GM12878 (cell line): ENCODE measurements around the gene PRR9. TPM values are rescaled to one million over a fixed set of nuclear protein-coding genes. Genes with fewer than 3 reads are reported as not detected.

Source experiments
- ATAC-seq: fragments of 200-7000 bp; cut with Tn5 transposase; 3 replicates; pipeline ENCODE4 v1.9.1; 2020; ENCODE audit warnings: mild to moderate bottlenecking, moderate library complexity
- BruUV-seq: library from RNA; stranded (reverse); fragments of 400-500 nt; replicated peaks from 2 replicates; lab custom pipeline; 2021; lab: Mats Ljungman, UMichigan
- CTCF ChIA-PET: fragments of 300-600 bp; sonication (Branson Sonifier 250); formaldehyde crosslinking; extraction: SDS; loops from one replicate; lab custom pipeline; 2021; ENCODE audit warnings: inconsistent platforms; lab: Yijun Ruan, JAX
- POLR2A ChIA-PET: fragments of 350-600 bp; formaldehyde crosslinking; extraction: SDS; loops from one replicate; lab custom pipeline; 2021; ENCODE audit warnings: inconsistent platforms; lab: Charles Lee
- RAD21 ChIA-PET: fragments of 300-600 bp; sonication (Branson Sonifier 250); formaldehyde crosslinking; loops from one replicate; lab custom pipeline; 2023; ENCODE audit warnings: antibody characterized with exemption; ENCODE audit not compliant: unreplicated experiment; lab: Charles Lee
- SMC1A ChIA-PET: fragments of 300-600 bp; sonication (Branson Sonifier 250); formaldehyde crosslinking; loops from one replicate; lab custom pipeline; 2023; ENCODE audit not compliant: unreplicated experiment, uncharacterized antibody; lab: Charles Lee
- DNase-seq: peaks from one replicate; pipeline ENCODE4 v3.0.0-alpha.2; 2011; ENCODE audit warnings: low read depth, low spot score
- FAIRE-seq: peaks from 3 replicates; lab custom pipeline; 2011; peaks lifted over from hg19 to GRCh38; lab: Jason Lieb, UNC
- H2AFZ ChIP-seq: 2 replicates; pipeline ENCODE4 v1.6.0; 2011; ENCODE audit warnings: low read depth, low read length, control low read depth; ENCODE audit not compliant: control insufficient read depth
- H3K27ac ChIP-seq: 2 replicates; pipeline ENCODE4 v1.5.1; 2011; ENCODE audit warnings: control low read depth; ENCODE audit not compliant: control insufficient read depth, insufficient read depth
- H3K27me3 ChIP-seq, 2 experiments: replicated peaks in 1 of 2; 2 replicates each; pipeline versions ENCODE4 v1.6.0 to v1.6.1; 2011; ENCODE audit warnings: low read length in 1 of 2; ENCODE audit not compliant: control insufficient read depth in 2 of 2, insufficient read depth in 2 of 2
- H3K36me3 ChIP-seq, 2 experiments: 2 replicates each; pipeline ENCODE4 v1.5.1; 2011; ENCODE audit warnings: low read length in 1 of 2; ENCODE audit not compliant: control insufficient read depth in 2 of 2, insufficient read depth in 2 of 2
- H3K4me1 ChIP-seq: 2 replicates; pipeline ENCODE4 v1.6.1; 2011; ENCODE audit warnings: mild to moderate bottlenecking, low read length, moderate library complexity, mixed read lengths; ENCODE audit not compliant: control insufficient read depth, insufficient read depth
- H3K4me2 ChIP-seq: 2 replicates; pipeline ENCODE4 v1.6.0; 2011; ENCODE audit warnings: control low read depth; ENCODE audit not compliant: control insufficient read depth, insufficient read depth
- H3K4me3 ChIP-seq: fragments of 200-600 bp; sonication (generic); 2 replicates; pipeline ENCODE4 v1.5.1; 2016
- H3K79me2 ChIP-seq: 2 replicates; pipeline ENCODE4 v1.6.0; 2011; ENCODE audit warnings: low read length; ENCODE audit not compliant: control insufficient read depth, insufficient read depth
- H3K9ac ChIP-seq: 2 replicates; pipeline ENCODE4 v1.8.0; 2011; ENCODE audit warnings: low read length, control low read depth, mixed read lengths; ENCODE audit not compliant: control insufficient read depth, insufficient read depth
- H3K9me3 ChIP-seq: replicated peaks from 3 replicates; pipeline ENCODE4 v1.5.1; 2011; ENCODE audit warnings: mild to moderate bottlenecking, low read length; ENCODE audit not compliant: control insufficient read depth, insufficient read depth
- H4K20me1 ChIP-seq: 2 replicates; pipeline ENCODE4 v1.6.0; 2011; ENCODE audit not compliant: control insufficient read depth, insufficient read depth
- GATAD2B ChIP-seq: fragments of 450-650 bp; conservative IDR thresholded peaks from 2 replicates; pipeline ENCODE4 v1.6.1; 2017; ENCODE audit warnings: low read depth, mild to moderate bottlenecking, moderate library complexity
- NR2C2 ChIP-seq: IDR thresholded peaks from 2 replicates; pipeline ENCODE4 v1.6.1; 2011; ENCODE audit warnings: borderline replicate concordance, low read depth; ENCODE audit not compliant: control insufficient read depth, insufficient read length
- RFX5 ChIP-seq: IDR thresholded peaks from 2 replicates; pipeline ENCODE4 v1.6.1; 2011; ENCODE audit warnings: low read depth, low read length, improper control_type of control experiment
- WGBS: methylation state at CpG from one replicate; pipeline ENCODE4 v1.1.6; 2016; ENCODE audit warnings: low lambda C conversion rate; ENCODE audit not compliant: insufficient replicate concordance, insufficient coverage; ENCODE audit errors: missing lambda C conversion rate; 5-methylcytosine and 5-hydroxymethylcytosine counted together
- in situ Hi-C: fragments of 300-500 bp; cut with MboI; formaldehyde crosslinking; loops from 9 replicates; pipeline ENCODE4 v1.14.3; 2018; ENCODE audit warnings: mixed read lengths
- intact Hi-C: fragments of 100-400 bp; cut with micrococcal nuclease; formaldehyde crosslinking; loops from one replicate; pipeline ENCODE4 v1.14.2; 2022; ENCODE audit not compliant: unreplicated experiment
- polyA plus RNA-seq, 11 experiments: library from polyadenylated mRNA; depleted of rRNA in 4 of 11; unstranded in 6 of 11; stranded (reverse) in 5 of 11; fragments of >200 nt; fragmentation: Nextera tagmentation in 4 of 11; fragmentation: Illumina TruSeq in 1 of 11; extraction: Ambion mirVana in 4 of 11; extraction: Trizol in 1 of 11; gene quantifications; 1 replicate in 1 of 11; 2 replicates in 10 of 11; pipeline versions ENCODE4 v1.2.1 to v1.2.3, GENCODE V29; 2011 to 2016; ENCODE audit warnings: inconsistent platforms in 2 of 11, missing spikeins in 2 of 11, low read depth in 1 of 11
- total RNA-seq, 4 experiments: library from RNA; depleted of rRNA in 3 of 4; stranded (reverse); fragments of >200 nt in 3 of 4; fragmentation: Illumina TruSeq in 1 of 4; extraction: Trizol in 1 of 4; gene quantifications; 2 replicates each; pipeline versions ENCODE4 v1.2.1 to v1.2.3, GENCODE V29; 2013 to 2021
- TF ChIP-seq, protein P1 (sequence below): IDR thresholded peaks from 2 replicates; pipeline ENCODE4 v1.6.1; 2012; ENCODE audit warnings: improper control_type of control experiment, low read depth, low read length; ENCODE audit not compliant: insufficient replicate concordance
- TF ChIP-seq, protein P2 (sequence below): fragments of 450-650 bp; IDR thresholded peaks from 2 replicates; pipeline ENCODE4 v1.6.1; 2018; ENCODE audit warnings: borderline replicate concordance, mild to moderate bottlenecking; ENCODE audit not compliant: partially characterized antibody
- TF ChIP-seq, protein P3 (sequence below): fragments of 450-650 bp; IDR thresholded peaks from 2 replicates; pipeline ENCODE4 v1.6.1; 2018; ENCODE audit warnings: mild to moderate bottlenecking, low read depth, moderate library complexity; ENCODE audit not compliant: partially characterized antibody

Gene PRR9
- total and polyA plus RNA-seq, 10 of the 15 experiments (the other 5 are each of a cell fraction or from before 2014, with no cell fraction given), result not detected

DNA sequence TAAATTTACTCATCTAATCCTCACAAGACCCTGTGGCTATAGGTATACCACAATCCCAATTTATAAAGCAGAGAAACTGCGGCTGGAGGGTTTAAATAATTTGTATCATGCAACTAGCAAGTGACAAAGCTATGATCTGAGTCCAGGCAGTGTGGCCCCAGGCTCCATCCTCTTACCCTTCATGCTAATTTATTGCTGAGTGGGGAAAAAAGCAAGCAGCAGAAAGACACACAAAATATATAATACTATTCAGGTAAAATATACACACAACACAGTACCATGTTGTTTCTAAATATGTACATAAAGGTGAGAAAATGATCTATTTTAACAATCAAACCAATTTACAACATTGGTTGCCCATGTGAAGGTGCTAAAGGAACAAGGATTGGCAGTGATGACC is 24.8 kb downstream of the PRR9 start:
- no peak for TF ChIP-seq NR2C2
- no peak for TF ChIP-seq RFX5
- TF ChIP-seq, protein P1, sequence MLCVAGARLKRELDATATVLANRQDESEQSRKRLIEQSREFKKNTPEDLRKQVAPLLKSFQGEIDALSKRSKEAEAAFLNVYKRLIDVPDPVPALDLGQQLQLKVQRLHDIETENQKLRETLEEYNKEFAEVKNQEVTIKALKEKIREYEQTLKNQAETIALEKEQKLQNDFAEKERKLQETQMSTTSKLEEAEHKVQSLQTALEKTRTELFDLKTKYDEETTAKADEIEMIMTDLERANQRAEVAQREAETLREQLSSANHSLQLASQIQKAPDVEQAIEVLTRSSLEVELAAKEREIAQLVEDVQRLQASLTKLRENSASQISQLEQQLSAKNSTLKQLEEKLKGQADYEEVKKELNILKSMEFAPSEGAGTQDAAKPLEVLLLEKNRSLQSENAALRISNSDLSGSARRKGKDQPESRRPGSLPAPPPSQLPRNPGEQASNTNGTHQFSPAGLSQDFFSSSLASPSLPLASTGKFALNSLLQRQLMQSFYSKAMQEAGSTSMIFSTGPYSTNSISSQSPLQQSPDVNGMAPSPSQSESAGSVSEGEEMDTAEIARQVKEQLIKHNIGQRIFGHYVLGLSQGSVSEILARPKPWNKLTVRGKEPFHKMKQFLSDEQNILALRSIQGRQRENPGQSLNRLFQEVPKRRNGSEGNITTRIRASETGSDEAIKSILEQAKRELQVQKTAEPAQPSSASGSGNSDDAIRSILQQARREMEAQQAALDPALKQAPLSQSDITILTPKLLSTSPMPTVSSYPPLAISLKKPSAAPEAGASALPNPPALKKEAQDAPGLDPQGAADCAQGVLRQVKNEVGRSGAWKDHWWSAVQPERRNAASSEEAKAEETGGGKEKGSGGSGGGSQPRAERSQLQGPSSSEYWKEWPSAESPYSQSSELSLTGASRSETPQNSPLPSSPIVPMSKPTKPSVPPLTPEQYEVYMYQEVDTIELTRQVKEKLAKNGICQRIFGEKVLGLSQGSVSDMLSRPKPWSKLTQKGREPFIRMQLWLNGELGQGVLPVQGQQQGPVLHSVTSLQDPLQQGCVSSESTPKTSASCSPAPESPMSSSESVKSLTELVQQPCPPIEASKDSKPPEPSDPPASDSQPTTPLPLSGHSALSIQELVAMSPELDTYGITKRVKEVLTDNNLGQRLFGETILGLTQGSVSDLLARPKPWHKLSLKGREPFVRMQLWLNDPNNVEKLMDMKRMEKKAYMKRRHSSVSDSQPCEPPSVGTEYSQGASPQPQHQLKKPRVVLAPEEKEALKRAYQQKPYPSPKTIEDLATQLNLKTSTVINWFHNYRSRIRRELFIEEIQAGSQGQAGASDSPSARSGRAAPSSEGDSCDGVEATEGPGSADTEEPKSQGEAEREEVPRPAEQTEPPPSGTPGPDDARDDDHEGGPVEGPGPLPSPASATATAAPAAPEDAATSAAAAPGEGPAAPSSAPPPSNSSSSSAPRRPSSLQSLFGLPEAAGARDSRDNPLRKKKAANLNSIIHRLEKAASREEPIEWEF, result no peak
- TF ChIP-seq, protein P2, sequence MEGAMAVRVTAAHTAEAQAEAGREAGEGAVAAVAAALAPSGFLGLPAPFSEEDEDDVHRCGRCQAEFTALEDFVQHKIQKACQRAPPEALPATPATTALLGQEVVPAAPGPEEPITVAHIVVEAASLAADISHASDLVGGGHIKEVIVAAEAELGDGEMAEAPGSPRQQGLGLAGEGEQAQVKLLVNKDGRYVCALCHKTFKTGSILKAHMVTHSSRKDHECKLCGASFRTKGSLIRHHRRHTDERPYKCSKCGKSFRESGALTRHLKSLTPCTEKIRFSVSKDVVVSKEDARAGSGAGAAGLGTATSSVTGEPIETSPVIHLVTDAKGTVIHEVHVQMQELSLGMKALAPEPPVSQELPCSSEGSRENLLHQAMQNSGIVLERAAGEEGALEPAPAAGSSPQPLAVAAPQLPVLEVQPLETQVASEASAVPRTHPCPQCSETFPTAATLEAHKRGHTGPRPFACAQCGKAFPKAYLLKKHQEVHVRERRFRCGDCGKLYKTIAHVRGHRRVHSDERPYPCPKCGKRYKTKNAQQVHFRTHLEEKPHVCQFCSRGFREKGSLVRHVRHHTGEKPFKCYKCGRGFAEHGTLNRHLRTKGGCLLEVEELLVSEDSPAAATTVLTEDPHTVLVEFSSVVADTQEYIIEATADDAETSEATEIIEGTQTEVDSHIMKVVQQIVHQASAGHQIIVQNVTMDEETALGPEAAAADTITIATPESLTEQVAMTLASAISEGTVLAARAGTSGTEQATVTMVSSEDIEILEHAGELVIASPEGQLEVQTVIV, result no peak
- no peak for TF ChIP-seq GATAD2B
- TF ChIP-seq, protein P3, sequence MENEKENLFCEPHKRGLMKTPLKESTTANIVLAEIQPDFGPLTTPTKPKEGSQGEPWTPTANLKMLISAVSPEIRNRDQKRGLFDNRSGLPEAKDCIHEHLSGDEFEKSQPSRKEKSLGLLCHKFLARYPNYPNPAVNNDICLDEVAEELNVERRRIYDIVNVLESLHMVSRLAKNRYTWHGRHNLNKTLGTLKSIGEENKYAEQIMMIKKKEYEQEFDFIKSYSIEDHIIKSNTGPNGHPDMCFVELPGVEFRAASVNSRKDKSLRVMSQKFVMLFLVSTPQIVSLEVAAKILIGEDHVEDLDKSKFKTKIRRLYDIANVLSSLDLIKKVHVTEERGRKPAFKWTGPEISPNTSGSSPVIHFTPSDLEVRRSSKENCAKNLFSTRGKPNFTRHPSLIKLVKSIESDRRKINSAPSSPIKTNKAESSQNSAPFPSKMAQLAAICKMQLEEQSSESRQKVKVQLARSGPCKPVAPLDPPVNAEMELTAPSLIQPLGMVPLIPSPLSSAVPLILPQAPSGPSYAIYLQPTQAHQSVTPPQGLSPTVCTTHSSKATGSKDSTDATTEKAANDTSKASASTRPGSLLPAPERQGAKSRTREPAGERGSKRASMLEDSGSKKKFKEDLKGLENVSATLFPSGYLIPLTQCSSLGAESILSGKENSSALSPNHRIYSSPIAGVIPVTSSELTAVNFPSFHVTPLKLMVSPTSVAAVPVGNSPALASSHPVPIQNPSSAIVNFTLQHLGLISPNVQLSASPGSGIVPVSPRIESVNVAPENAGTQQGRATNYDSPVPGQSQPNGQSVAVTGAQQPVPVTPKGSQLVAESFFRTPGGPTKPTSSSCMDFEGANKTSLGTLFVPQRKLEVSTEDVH, result no peak
- TF ChIP-seq, all 136 proteins: peak for 0
- in situ Hi-C loops, result no loop called here

More for the DNA sequence above, 24.8 kb downstream of the PRR9 start:
- H3K4me3 ChIP-seq, result no peak overlapping the region
- BruUV-seq, result no TSS peak
- no peak overlapping the region for H3K27ac ChIP-seq
- no peaks in the 10 kb centered on the region for H3K79me2 ChIP-seq
- no peaks in the 10 kb centered on the region for H3K4me1 ChIP-seq
- no peaks in the 10 kb centered on the region; the same call in 2 of the 3 replicates for H3K9me3 ChIP-seq
- ChIA-PET RAD21 (interaction anchor here (0.6 kb wide), 1 partner anchor 112 kb away, joined by 4 read pairs; no protein-coding TSS in a partner anchor), CTCF (interaction anchor here (0.7 to 0.8 kb wide), 2 partner anchors 11 to 102 kb away, joined by 3 read pairs; no protein-coding TSS in a partner anchor), POLR2A (no interaction called here), SMC1A (interaction anchor here (0.6 to 3.7 kb wide), 2 partner anchors 11 to 21 kb away, joined by 4 to 21 read pairs; no protein-coding TSS in a partner anchor)
- DNase-seq, result no peak
- no peak for FAIRE-seq
- no peaks in the 10 kb centered on the region for H3K36me3 ChIP-seq
- H4K20me1 ChIP-seq, result no peaks in the 10 kb centered on the region
- ATAC-seq, result no peak
- no peaks in the 10 kb centered on the region; a peak in 2 of 4 replicates for H3K27me3 ChIP-seq
- no peak overlapping the region for H2AFZ ChIP-seq
- WGBS, result 35% methylated on average over 1 of the region's 1 CpG
- intact Hi-C loops, result no loop called here
- H3K4me2 ChIP-seq, result no peak overlapping the region
- H3K9ac ChIP-seq, result no peak overlapping the region
